Measurements from ENCODE around the gene ZNF618.
A peak's percentile ranks its signal among the peaks of the same experiment; 100 is the strongest.
"Not testable (repeated sequence)": the region's sequence is repeated elsewhere in the genome, so short reads cannot be mapped to it uniquely, and the experiment has no call there.

Gene ZNF618

GRCh38 chr9:113989714-113990569 lies 113.8 kb downstream of the ZNF618 start:
- DNase-seq, result no peak
- ATAC-seq, result no peak

DNA sequence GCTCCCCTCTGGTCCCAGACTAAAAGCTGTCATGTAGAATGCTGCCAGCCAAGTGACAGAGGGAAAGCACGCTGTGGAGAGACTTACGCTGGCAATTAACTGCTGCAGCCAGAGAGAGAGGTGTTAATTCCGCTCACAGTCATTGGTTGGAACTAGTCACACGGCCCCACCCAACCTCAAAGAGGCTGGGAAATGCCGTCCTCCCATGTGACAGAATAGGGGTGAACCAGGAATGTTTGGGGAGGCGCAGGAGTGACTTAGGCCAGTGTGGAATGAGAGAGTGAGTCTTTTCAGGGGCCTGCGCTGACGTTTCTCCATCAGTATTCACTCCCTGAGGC lies 114.4 kb downstream of the ZNF618 start:
- no peak for ATAC-seq

GRCh38 chr9:113990975-113991471 lies 114.9 kb downstream of the ZNF618 start:
- ATAC-seq (no peak), DNase-seq (no peak)

More for the DNA sequence above, 114.4 kb downstream of the ZNF618 start:
- no peak for DNase-seq

GRCh38 chr9:113991714-113992113 lies 115.6 kb downstream of the ZNF618 start:
- ATAC-seq (no peak), DNase-seq (no peak)

GRCh38 chr9:113992276-113992951 lies 116.3 kb downstream of the ZNF618 start:
- DNase-seq (no peak), ATAC-seq (no peak)

- no peak for ATAC-seq
- DNase-seq, result no peak
Observed at GRCh38 chr9:113992994-113993393, 116.9 kb downstream of the ZNF618 start.

DNA sequence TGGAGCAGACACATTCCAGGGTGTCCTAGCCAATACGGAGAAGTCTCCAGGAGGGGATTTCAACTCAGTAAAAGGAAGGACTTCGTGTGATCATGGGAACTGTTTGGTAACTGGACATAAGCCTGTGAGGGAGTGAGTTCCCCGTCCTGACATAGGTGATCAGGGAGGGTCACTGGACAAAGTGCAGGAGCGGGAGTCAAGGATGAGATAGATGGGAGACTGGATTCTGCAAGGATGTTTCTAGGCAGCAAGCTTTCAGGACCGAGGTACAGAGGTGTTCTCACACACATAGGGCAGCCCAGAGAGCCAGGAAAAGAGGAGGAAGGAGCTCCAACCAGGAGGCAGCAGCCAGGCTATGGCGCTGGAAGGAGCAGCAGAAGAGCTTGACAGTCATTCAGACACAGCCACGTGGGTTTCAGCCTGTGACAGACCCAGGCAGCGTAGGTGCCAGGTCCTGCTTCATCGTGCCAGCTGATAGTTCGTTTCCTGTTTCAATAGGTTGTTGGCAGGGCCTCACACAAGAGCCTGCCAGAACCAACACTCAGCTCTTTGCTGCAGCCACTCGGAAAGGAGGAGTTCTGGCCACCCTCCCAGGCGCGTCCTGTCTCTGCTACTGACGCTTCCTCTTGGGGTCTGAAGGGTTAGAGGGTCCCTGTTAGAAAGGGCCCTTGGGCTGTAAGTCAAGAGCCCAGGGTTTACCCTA lies 117.9 kb downstream of the ZNF618 start:
- no peak for DNase-seq
- no peak for ATAC-seq

- DNase-seq (no peak), ATAC-seq (no peak)
Observed at GRCh38 chr9:113995401-113995800, 119.3 kb downstream of the ZNF618 start.

GRCh38 chr9:113995963-113996362 lies 119.9 kb downstream of the ZNF618 start:
- ATAC-seq (no peak), DNase-seq (no peak)

DNA sequence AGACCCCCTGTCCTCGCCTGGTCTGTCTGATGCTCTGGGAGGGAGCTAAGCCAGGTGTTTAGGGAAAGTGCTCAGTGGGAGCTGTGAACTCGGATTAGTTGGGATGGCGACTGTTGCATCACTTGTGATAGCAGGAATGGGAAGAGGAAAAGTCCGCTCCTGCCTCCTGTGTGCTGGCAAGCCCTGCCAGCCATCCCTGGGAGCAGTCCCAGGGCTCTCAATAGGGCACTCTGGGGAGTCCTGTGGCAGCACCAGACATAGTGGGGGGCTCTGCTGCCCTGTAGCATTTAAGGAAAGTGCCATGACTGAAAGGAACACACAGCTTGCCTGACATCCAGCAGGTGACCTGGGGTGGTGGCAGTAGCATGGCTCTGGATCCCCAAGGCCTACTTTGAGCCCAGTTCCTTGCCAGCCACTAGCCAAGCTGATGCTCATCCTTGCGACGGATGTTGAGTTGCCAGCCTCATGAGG lies 120.5 kb downstream of the ZNF618 start:
- ATAC-seq (no peak), DNase-seq (no peak)

DNA sequence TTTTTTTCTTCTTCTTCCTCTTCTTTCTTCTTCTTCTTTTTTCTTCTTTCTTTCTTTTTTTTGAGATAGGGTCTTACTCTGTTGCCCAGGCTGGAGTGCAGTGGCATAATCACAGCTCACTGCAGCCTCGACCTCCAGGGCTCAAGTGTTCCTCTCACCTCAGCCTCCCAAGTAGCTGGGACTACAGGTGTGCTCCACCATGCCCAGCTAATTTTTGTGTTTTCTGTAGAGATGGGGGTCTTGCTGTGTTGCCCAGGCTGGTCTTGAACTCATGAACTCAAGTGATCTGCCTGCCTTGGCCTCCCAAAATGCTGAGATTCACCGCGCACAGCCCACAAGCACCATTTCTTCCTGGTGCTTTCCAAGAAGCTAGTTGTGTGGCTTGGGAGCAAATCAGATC lies 121.0 kb downstream of the ZNF618 start:
- ATAC-seq, DNase-seq: not testable (repeated sequence)

DNA sequence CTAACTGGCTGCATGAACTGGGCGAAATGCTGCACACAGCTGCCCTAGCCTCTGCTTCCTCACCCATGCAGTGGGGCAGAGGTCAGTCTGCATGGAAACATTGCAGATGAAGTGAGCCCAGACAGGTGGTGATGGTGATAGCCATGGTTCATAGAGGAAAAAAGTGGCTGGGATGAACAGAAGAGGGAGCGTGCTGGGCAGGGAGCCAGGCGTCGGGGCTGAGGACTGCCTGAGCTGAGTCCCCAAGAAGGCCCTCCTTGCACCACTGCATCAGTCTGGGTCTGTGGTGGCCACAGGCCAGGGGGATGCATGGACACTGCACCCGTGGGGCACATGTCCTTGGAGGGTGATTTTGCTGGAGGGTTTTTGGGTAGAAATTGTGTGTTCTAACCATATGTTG lies 121.5 kb downstream of the ZNF618 start:
- ATAC-seq (no peak), DNase-seq (no peak)

- no peak for DNase-seq
- no peak for ATAC-seq
Observed at GRCh38 chr9:113998114-113998513, 122.0 kb downstream of the ZNF618 start.

GRCh38 chr9:113998525-113999255 lies 122.6 kb downstream of the ZNF618 start:
- ATAC-seq (peak; percentile 8), DNase-seq (no peak)

DNA sequence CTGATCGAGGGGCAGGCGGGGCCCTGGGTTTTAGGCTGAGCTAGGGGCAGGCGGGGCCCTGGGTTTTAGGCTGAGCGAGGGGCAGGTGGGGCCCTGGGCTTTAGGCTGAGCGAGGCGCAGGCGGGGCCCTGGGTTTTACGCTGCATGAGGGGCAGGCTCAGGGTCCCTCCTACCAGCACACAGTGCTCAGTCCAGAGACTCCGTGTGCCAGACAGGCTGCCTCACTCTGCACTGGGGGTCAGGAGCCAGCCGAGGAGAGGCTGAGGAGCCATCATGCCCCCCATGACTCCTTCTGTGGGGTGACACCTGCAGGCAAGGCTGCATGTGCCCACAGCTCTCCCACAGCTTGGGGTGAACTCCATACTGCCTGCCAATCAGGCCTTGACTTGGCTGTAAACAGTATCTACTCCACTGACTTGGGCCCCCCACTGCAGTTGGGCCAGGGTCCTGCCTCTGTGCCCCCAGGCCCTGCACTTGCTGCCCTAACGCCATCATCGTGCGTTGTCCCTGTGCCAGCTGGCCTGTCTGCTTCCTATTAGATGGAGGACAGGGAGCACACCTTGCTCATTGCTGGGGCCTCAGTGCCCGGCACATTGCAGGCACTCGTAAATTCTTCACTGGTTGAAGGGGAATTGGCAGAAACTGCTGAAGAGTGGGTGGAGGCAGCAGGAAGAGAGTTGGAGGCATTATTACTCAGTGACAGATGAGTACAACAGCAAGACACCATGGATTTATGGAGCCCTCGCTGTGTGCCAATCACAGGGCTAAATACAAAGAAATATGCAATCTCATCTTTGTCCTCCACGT lies 123.3 kb downstream of the ZNF618 start:
- ATAC-seq, result no peak

DNA sequence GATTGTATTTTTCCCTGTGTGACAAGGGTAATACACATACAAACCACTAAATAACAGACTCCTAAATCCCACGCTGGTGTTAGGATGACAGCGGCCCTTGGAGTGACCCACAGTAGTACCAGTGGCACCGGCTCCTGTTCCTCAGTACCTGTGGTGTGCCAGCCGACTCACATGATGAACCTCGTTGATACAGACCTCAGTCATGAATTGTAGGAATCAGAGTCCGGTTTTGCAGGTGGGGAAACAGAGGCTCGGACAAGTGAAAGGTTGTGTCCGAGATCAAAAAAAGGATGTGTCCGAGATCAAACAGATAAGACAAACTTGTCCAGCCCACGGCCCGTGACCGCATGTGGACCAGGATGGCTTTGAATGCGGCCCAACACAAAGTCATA lies 124.0 kb downstream of the ZNF618 start:
- ATAC-seq, result no peak
- no peak for DNase-seq

More for the DNA sequence above, 123.3 kb downstream of the ZNF618 start:
- DNase-seq, result no peak

GRCh38 chr9:114000671-114001409 lies 124.7 kb downstream of the ZNF618 start:
- DNase-seq, result no peak
- no peak for ATAC-seq

- ATAC-seq (no peak), DNase-seq (no peak)
Observed at GRCh38 chr9:114001410-114001685, 125.2 kb downstream of the ZNF618 start.

- DNase-seq, result no peak
- no peak for ATAC-seq
Observed at GRCh38 chr9:114001794-114002261, 125.7 kb downstream of the ZNF618 start.

DNA sequence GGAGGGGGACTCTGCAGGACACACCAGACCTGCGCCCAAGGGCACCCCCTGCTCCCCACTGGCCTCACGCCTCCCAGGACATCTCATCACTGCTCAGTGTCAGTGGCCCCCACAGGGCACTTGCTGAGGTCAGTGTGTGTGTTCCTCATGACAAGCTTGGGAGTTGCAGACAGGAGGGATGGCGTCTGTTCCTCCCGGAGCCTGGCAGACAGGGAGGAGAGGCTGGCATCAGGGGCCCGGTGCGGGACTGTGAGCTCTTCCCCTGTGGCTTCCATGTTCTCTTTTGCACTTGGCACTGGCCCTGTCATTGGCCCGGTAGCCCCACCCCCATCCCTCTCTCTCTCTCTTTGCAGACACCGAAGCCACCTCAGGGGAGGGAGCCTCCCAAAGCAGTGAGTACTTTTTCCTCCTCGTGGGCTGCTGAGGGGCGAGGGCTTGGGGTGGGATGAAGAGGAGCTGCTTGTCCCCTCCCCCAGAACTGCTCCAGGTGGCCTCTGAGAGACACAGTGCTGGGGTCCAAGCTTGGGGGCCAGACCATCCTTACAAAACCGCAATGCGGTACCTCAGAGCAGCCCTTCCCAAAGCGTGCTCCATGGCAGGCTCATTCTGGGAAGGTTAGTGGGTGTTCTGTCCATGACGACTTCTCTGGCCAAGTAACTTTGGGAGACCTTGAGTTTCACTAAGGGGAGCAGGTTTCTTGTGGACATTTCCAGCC lies 126.3 kb downstream of the ZNF618 start:
- DNase-seq, result no peak
- no peak for ATAC-seq

Data from stimulated activated naive CD8-positive, alpha-beta T cell treated with anti-CD3 and anti-CD28 coated beads, Interleukin-15, Interleukin-2, amounts not matched to agents 100 U/mL and 50 U/mL, for 24 hours (primary cell).